Amniotic epithelial cell (primary cell): ENCODE measurements around the gene TRIML1.
A peak's percentile ranks its signal among the peaks of the same experiment; 100 is the strongest.
"Not testable (repeated sequence)": the region's sequence is repeated elsewhere in the genome, so short reads cannot be mapped to it uniquely, and the experiment has no call there.

Source experiments
- DNase-seq: peaks from one replicate; pipeline ENCODE4 v3.0.0-alpha.2; 2010; ENCODE audit warnings: low read depth

Gene TRIML1

GRCh38 chr4:188154668-188155405 is 15.6 kb downstream of the TRIML1 start:
- DNase-seq: no peak

- DNase-seq: no peak
Measured at GRCh38 chr4:188158336-188158735, 19.1 kb downstream of the TRIML1 start.

- DNase-seq: not testable (repeated sequence)
Measured at GRCh38 chr4:188159513-188160226, 20.4 kb downstream of the TRIML1 start.

GRCh38 chr4:188160406-188160805 is 21.2 kb downstream of the TRIML1 start:
- no peak for DNase-seq

GRCh38 chr4:188161167-188161566 is 21.9 kb downstream of the TRIML1 start:
- DNase-seq: no peak

GRCh38 chr4:188162698-188163097 is 23.5 kb downstream of the TRIML1 start:
- no peak for DNase-seq

- no peak for DNase-seq
Measured at GRCh38 chr4:188168726-188169373, 29.6 kb downstream of the TRIML1 start.

GRCh38 chr4:188171551-188171950 is 32.3 kb downstream of the TRIML1 start:
- no peak for DNase-seq

GRCh38 chr4:188175288-188175687 is 36.0 kb downstream of the TRIML1 start:
- DNase-seq: peak; percentile 3

GRCh38 chr4:188177997-188178675 is 38.9 kb downstream of the TRIML1 start:
- peak; percentile 17 for DNase-seq

GRCh38 chr4:188178806-188179205 is 39.6 kb downstream of the TRIML1 start:
- no peak for DNase-seq

GRCh38 chr4:188187106-188187505 is 47.9 kb downstream of the TRIML1 start:
- no peak for DNase-seq

- DNase-seq: no peak
Measured at GRCh38 chr4:188190461-188190860, 51.2 kb downstream of the TRIML1 start.

- DNase-seq: no peak
Measured at GRCh38 chr4:188194421-188194820, 55.2 kb downstream of the TRIML1 start.

- DNase-seq: no peak
Measured at GRCh38 chr4:188195389-188195985, 56.2 kb downstream of the TRIML1 start.

GRCh38 chr4:188196134-188196735 is 57.0 kb downstream of the TRIML1 start:
- peak; percentile 6 for DNase-seq
